GM18870 (cell line): ENCODE measurements around the gene RAET1G.
"Not testable (repeated sequence)": the region's sequence is repeated elsewhere in the genome, so short reads cannot be mapped to it uniquely, and the experiment has no call there.

Experiments used
- ATAC-seq: cut with Tn5 transposase; IDR thresholded peaks from one replicate; pipeline ENCODE4 v1.9.1; 2021; ENCODE audit warnings: moderate library complexity; ENCODE audit not compliant: unreplicated experiment

RAET1G gene

DNA sequence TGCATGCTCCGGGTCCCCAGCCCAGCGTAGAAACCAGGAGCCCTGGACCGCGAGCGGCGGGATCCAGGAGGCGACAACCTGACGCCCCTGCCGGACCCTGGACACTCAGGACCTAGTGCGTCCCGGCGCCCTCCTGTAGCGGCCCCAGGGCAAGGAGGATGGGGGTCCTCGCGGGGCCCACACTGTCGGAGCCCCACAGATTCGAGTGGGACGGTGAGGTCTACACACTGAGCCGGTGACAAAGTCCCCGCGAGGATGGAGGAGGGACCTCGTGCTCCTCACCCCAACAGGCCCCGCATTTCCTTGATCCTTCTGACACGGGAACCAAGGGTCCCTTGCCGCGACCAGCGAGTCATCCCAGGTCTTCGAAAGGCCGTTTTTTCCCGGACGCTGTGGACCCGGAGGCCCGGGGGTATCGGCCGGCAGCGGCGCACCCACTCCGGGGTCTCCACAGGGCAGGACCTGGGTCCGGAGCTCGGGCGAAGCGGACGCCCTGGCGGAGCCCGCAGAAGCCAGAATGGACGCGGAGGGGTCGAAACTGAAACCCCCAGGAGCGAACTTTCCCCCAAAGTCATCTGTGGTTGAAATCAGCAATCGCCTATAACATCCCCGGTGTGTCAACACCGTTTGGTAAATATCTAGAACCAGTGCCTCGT, 31.5 kb upstream of the RAET1G start:
- ATAC-seq: not testable (repeated sequence)

DNA sequence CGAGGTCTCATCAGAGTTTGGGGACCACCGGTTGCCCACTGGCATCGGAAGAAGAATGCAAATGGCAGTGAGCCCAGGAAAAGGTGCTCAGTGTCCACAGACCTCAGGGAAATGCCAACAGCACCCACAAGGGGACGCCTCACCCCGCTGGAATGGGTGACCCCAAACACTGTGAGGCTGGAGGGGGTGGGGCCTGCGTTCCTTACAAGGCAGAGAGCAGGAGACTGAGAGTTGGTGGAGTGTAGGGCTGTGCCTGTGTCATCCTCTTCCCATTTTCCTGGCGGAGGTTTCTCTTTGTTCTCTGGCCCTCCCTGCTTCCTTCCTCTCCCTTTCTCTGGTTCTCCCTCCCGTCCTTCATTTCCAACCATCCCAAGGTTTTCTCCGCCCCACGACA, 31.0 kb upstream of the RAET1G start:
- not testable (repeated sequence) for ATAC-seq

DNA sequence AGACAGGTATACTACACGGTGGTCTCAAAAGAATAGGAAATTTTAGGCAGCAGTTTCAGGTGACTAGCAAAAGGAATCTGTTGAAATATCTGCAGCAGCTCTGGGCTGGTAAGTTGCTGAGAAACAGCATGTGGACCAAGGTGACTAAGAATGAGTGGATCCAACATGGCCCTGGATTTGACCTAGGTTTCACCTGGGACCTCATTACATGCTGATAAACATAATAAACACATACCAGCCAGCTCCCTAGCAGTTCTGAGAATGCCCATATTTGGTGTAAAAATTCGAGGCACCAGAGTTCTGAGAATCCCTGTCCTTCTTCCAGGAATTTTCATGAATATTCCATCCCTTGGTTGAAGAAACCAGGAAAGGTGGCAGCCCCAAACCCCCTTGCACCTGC, 30.5 kb upstream of the RAET1G start:
- ATAC-seq: not testable (repeated sequence)

DNA sequence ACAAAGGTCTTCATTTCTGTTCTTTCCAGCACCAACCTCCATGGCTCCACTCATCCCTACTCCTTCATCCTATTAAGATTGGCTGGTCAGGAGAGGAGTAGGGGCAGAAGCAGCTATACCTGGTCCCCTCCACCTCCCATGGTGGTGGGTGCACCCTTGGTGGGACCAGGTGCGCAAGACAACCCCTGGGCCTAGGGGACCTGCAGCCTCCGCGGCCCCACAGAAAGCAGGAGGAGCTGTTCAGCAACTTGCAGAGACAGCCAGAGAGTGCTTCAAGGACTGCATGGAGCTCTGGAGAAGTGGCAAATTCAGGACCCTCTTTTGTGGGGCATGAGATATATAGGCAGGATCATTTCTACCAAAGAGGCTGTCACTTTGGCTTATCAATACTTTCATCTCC, 28.7 kb upstream of the RAET1G start:
- no peak for ATAC-seq

DNA sequence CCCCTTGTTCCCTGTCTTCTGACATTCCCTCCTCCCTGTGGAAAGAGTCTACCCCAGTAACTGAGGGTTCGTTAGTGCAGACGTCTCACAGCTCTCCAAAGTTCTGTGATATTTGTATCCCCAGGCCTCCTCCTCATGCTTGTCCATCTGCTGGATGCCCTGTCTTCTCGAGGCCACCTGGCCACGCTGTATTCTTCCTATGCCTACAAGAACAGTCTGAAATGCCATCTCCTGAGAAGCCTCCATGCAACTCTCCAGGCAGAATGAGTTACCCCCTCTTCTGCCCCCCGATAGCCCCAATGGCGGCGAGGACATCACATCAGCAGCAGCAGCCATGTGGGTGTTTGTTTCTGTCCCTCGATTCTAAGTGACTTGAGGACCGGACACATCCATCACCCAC, 28.2 kb upstream of the RAET1G start:
- no peak for ATAC-seq

DNA sequence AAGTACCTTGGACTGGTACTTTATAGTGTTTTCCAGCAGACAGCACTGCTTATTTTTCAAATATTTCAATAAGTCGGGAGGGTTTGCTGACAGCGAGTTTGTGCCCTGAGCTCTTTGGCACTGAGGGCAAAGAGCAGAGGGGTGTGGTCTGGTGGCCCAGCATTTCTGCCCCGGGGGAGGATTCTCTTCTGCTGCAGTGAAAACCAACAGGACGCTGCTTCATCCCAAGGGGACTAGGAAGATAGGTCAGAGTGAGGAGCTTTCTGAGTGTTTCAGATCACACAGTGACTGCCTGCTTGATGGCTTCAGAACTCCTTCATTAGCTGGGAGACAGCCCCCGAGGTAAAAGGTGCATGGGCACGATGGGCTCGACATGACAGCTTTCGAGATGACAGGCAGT, 27.5 kb upstream of the RAET1G start:
- ATAC-seq: no peak

DNA sequence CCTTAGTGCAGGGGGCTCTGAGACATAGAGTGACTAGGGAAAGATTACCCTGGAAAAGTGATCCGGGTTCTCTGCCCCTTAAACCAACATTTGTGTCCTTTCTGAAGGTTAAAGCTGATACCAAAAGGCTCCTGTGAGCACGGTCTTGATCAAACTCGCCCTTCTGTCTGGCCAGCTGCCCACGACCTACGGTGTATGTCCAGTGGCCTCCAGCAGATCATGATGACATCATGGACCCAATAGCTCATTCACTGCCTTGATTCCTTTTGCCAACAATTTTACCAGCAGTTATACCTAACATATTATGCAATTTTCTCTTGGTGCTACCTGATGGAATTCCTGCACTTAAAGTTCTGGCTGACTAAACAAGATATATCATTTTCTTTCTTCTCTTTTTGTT, 25.7 kb upstream of the RAET1G start:
- ATAC-seq: no peak

DNA sequence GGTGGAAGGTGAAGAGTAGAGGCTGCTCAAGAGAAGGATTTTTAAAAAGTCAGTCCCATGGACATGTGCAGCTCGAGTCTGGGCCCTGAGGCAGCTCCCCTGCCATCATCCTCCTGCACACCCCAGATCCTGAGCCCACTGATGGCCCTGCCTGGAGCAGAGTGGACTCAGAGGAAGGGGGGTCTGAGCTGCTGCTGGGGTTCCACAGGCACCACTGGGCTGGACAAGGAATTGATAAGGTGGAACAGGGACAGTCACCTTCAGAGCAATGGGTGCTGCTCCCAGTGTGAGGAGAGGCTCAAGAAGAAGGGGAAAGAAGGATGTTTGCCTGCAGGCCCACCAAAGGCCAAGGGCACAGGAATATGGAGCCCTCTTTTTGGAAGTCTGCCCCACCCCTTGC, 25.1 kb upstream of the RAET1G start:
- no peak for ATAC-seq

DNA sequence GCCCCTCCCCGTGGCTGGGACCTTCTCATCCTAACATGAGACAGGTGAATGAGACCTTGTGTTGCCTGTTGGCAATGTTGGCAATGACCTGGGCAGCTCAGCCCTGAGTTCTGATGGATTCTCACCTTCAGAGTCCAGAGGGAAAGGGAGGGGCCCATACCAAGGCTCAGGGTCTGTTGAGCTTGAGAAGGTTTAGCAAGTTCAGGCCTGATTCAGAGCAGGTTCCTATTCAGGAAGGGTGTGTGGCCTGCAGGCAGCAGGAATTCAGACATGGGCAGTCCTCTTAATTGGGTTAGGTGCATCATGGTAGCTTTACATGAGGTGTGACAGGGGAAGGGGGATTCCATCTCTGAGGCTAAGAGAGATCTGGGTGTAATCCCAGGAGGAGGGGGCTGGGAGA, 24.6 kb upstream of the RAET1G start:
- not testable (repeated sequence) for ATAC-seq

DNA sequence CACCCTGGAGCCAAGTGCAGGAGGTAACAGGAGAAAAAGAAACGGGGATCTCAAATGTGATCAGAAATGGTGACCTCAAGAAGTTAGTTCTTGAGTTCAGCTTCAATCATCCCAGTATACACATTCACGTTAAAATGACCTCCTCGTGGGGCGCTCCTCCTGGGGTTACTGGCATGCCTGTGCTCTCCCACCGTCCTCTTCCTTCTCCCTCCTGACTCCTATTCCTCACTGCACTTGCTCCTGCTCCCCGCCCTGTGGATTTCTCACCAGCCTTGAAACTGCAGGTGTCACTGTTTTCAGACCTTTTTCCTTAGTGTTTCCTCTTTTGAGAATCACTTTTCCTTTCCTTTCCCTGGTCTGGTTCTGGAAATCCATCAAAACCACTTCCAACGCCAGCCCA, 23.7 kb upstream of the RAET1G start:
- not testable (repeated sequence) for ATAC-seq

DNA sequence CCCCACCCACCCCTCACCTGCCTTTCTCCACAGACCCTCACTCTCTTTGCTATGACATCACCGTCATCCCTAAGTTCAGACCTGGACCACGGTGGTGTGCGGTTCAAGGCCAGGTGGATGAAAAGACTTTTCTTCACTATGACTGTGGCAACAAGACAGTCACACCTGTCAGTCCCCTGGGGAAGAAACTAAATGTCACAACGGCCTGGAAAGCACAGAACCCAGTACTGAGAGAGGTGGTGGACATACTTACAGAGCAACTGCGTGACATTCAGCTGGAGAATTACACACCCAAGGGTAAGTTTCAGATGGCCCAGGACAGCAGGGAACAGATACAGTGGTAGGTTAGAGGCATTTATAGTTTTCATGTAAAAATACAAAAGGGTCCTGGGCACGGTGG, 22.4 kb upstream of the RAET1G start:
- ATAC-seq: not testable (repeated sequence)

DNA sequence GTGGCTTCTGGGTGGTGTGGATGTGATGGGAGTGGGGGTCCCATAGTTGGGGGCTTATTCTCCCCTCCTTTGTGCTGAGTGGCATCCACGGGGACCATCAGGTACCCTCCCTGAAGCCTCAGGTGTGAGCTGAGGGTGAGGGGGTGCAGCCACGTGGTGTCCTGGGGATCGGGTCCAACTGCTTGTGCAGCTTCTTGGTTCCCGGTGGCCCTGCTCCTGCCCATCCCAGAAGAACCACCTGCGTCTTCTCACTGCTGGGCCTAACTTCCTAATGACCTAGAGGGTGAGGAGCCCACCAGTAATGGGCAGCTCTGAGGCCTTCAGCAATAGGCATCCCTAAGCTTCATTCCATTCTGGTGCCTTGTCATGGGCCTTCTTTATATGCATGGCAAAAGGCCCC, 20.4 kb upstream of the RAET1G start:
- ATAC-seq: not testable (repeated sequence)

DNA sequence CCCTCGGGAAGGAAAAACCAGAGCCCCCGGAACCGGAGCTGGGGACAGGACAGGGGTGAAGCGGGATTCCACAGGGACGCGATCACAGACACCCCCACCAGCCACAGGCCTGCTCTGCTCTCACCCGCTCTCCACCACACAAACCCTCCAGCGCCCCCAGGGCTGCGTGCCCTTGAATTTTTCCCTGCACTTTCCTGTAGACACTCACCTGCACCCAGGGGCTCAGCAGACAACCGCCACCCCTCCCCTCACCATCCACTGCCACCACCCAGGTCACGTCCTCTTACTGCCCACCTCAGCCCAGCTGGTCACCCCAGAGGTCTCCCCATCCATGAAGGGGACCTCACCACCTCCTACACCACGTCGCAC, 19.5 kb upstream of the RAET1G start:
- ATAC-seq: no peak

DNA sequence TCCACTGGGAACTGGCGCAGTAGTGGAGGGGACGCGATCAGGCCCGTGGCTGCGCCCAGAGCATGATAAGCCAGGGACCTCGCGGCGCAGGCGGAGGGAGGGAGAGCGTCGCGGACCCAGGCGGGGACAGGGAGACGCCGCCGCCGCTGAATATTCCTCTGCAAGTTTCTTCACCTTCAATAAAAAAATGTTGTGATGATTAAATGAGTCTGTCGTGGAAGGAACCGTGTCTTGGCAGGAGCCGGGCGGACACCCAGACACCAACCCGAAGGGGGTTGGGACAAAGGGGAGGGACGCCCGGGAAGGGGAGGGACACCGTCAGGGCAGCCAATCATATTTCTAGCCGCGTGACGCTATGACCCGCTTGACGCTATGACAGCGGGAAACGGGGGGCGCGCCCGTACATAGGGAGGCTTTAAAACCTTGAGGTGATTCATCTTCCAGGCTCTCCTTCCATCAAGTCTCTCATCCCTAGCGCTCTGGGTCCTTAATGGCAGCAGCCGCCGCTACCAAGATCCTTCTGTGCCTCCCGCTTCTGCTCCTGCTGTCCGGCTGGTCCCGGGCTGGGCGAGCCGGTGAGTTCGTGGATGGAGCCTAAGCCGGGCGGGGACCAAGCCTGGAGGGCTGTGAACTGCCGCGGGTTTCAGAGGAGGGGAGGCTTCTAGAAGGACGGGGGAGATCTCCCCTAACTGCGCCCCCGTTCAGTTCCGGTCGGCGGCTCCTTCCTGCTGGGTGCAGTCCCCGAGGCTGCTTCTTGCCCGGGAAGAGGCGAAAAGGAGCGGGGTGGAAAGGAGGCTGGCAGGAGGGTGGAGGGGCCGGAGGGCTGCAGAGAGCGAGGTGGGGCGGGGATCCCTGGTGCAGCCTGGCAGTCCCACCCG, 18.9 kb upstream of the RAET1G start, which contains the start of gene ULBP2:
ULBP2 (plus strand) TSS at position 432 of the 878 bp plus-strand sequence; CDS start at position 491, 59 bp downstream.
- ATAC-seq: no peak

DNA sequence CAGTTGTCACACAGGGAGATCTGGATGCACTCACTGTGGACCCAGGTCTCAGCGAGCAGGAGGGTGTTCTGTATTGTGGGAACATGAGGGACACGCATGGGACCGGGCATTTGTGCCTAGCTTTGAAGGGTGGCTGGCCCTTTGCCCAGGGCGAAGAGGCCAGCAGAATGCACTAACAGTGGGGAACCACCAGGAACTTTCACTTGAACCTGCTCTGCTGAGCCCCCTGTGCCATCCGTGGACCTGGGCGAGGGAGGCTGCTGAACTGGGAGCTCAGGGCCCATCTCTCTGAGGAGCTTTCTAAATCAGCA, 17.7 kb upstream of the RAET1G start:
- no peak for ATAC-seq

DNA sequence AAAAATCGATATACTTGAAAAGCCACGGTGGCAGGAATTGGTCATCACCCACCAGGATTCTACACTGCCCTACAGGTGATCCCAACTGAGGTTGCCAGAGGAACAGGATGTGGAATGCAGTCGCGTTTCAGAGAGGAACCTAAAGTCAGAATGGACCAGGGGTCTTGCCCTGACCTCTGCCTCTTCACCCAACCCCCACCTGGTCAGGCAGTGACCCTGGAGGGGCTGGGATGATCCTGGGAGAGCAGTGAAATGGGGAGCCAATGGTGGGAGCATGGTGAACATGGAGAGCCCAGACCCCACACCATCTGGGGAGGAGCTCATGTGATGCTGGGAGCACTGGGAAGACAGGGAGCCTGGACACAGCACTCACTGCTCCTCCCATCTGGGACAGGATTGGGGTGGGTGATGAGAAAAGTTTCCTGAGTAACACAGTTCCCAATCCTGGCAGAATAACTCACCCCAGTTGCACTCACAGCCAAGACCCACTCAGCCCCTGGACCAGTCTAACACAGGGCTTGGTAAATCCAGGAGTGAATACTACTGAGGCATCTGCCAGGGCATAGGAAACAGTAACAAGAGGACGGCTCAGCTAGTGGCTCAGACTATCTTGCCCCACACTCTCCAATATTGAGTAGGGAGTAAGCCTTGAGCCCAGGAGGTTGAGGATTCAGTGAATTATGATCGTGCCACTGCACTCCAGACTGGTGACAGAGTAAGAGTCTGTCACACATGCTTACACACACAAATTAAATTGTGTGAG, 17.2 kb upstream of the RAET1G start:
- no peak for ATAC-seq

DNA sequence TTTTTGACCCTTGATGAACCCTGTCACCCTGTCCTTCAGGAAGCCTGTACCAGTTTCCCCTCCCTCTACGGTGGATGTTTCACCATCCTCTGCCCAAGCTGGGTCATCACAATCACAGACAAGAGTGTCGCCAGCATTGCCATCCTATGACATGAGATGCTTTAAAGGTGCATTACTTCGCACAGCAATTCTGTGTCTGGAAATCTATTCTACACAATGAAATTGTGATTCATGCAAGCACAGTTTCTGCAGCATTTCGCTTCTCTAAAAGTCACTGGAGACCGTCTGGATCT, 16.4 kb upstream of the RAET1G start:
- ATAC-seq: no peak

DNA sequence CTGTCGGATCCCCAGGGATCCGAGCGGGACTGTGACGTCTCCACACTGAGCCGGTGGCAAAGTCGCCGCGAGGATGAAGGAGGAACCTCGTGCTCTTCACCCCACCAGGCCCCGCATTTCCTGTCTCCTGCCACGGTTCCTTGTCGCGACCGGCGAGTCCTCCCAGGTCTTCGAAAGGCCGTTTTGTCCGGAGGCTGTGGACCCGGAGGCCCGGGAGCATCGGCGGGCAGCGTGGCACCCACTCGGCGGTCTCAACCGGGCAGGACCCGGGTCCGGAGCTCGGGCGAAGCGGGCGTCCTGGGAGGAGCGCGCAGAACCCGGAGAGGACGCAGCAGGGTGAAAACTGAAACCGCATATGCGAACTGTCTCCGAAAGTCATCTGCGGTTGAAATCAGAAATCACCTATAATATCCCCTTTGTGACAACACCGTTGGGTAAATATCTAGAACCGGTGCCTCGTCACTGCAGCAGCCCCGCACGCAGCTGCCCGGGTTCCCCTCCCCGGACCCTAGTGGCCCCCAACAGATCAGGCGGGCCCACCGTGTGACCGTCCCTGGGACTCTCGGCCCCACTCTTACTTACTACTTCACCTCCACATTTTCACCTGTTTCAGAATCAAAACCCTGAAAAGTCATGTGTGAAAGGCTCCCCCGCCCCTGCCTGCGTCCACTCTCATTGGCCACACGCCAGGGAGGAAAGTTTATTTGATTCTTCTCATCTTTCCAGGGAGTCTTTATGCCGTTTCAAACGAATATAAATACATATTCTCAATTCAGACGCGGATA, 15.8 kb upstream of the RAET1G start:
- ATAC-seq: peak; percentile 86

DNA sequence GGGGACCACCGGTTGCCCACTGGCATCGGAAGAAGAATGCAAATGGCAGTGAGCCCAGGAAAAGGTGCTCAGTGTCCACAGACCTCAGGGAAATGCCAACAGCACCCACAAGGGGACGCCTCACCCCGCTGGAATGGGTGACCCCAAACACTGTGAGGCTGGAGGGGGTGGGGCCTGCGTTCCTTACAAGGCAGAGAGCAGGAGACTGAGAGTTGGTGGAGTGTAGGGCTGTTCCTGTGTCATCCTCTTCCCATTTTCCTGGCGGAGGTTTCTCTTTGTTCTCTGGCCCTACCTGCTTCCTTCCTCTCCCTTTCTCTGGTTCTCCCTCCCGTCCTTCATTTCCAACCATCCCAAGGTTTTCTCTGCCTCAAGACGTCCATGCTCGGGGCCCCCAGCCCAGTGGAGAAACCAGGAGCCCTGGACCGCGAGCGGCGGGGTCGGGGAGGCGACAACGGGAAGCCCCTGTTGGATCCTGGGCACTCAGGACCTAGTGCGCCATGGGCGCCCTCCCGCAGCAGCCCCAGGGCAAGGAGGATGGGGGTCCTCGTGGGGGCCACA, 15.2 kb upstream of the RAET1G start:
- not testable (repeated sequence) for ATAC-seq

DNA sequence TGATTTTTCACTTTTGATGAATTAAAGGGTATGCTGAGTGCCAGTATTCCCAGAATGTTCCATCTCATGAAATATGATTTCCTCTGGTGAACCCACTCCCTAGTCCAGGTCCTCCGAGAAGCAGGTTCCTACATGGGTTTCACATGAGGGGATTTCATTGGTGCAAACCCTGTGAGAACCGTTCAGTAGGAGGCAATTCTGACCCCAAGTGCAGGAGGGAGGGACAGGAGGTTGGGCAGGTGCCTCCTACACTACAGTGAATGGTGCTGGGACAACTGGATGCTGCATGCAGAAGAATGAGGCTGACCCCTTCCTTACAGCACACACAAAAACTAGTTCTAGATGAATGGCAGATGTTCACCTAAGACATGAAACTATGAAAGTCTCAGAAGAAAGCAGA, 13.8 kb upstream of the RAET1G start:
- no peak for ATAC-seq

DNA sequence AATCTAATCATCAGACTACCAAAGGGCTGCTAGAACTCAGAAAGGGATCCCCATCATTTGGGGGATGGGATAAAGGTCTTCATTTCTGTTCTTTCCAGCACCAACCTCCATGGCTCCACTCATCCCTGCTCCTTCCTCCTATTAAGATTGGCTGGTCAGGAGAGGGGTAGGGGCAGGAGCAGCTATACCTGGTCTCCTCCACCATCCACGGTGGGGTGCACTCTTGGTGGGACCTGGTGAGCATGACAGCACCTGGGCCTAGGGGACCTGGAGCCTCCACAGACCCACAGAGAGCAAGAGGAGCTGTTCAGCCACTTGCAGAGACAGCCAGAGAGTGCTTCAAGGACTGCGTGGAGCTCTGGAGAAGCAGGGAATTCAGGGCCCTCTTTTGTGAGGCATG, 12.7 kb upstream of the RAET1G start:
- ATAC-seq: no peak
